K562 (cell line): Measurements from ENCODE around the gene PLXNB3. TPM values are rescaled to one million over a fixed set of nuclear protein-coding genes. Genes with fewer than 3 reads are reported as not detected.

Source experiments
- ARID3B ChIP-seq: fragments of 250-450 bp; sonication (Bioruptor Pico); IDR thresholded peaks from 2 replicates; pipeline ENCODE4 v1.4.0; 2020; ENCODE audit warnings: borderline replicate concordance
- BCLAF1 ChIP-seq, 2 experiments: fragments of 450-650 bp in 1 of 2; IDR thresholded peaks; 2 replicates each; pipeline ENCODE4 v1.6.1; 2011 to 2017; ENCODE audit warnings: low read depth in 2 of 2, antibody characterized with exemption in 1 of 2, borderline replicate concordance in 1 of 2, low read length in 1 of 2, mild to moderate bottlenecking in 1 of 2, mixed read lengths in 1 of 2; ENCODE audit not compliant: control insufficient read depth in 1 of 2
- CBFA2T3 ChIP-seq: fragments of 450-650 bp; IDR thresholded peaks from 2 replicates; pipeline ENCODE4 v1.6.1; 2017
- E4F1 ChIP-seq: fragments of 250-450 bp; sonication (Bioruptor Pico); IDR thresholded peaks from 2 replicates; pipeline ENCODE4 v1.5.0; 2021; ENCODE audit warnings: mild to moderate bottlenecking, borderline replicate concordance
- GTF2E2 ChIP-seq: fragments of 200-800 bp; sonication (Bioruptor generic); IDR thresholded peaks from 2 replicates; pipeline ENCODE4 v1.6.1; 2016; ENCODE audit warnings: missing genetic modification characterization, missing compliant biosample characterization
- LARP7 ChIP-seq: fragments of 450-650 bp; IDR thresholded peaks from 2 replicates; pipeline ENCODE4 v1.6.1; 2016
- MAX ChIP-seq: sonication (generic); formaldehyde crosslinking; IDR thresholded peaks from 2 replicates; pipeline ENCODE4 v1.9.0; 2022; ENCODE audit warnings: mild to moderate bottlenecking, missing genetic modification reagents
- SOX6 ChIP-seq: fragments of 450-650 bp; IDR thresholded peaks from 2 replicates; pipeline ENCODE4 v1.6.1; 2014; ENCODE audit warnings: mild to moderate bottlenecking
- TFE3 ChIP-seq: fragments of 450-650 bp; formaldehyde crosslinking; IDR thresholded peaks from 2 replicates; pipeline ENCODE4 v1.4.0; 2020; ENCODE audit warnings: mild to moderate bottlenecking, mixed read lengths
- THRA ChIP-seq: fragments of 450-650 bp; IDR thresholded peaks from 2 replicates; pipeline ENCODE4 v1.6.1; 2017; ENCODE audit warnings: mild to moderate bottlenecking, moderate library complexity
- VEZF1 ChIP-seq: fragments of 200-800 bp; sonication (Bioruptor generic); IDR thresholded peaks from 2 replicates; pipeline ENCODE4 v1.6.1; 2017; ENCODE audit warnings: missing genetic modification characterization, missing compliant biosample characterization
- ZNF197 ChIP-seq: fragments of 200-800 bp; sonication (Bioruptor generic); IDR thresholded peaks from 2 replicates; pipeline ENCODE4 v1.6.1; 2016; ENCODE audit warnings: low read depth, missing genetic modification characterization, missing compliant biosample characterization
- ZNF253 ChIP-seq: fragments of 250-450 bp; sonication (Bioruptor Pico); conservative IDR thresholded peaks from 2 replicates; pipeline ENCODE4 v1.6.1; 2021; ENCODE audit warnings: mild to moderate bottlenecking
- ZNF766 ChIP-seq: fragments of 200-800 bp; sonication (Bioruptor generic); conservative IDR thresholded peaks from 2 replicates; pipeline ENCODE4 v1.6.1; 2016; ENCODE audit warnings: missing genetic modification characterization, missing compliant biosample characterization
- polyA plus RNA-seq, 8 experiments: library from polyadenylated mRNA; depleted of rRNA in 4 of 8; stranded (reverse) in 5 of 8; unstranded in 3 of 8; fragments of >200 nt; fragmentation: Nextera tagmentation in 2 of 8; fragmentation: Illumina TruSeq in 1 of 8; extraction: Ambion mirVana in 2 of 8; extraction: Trizol in 1 of 8; gene quantifications; 2 replicates each; pipeline versions ENCODE4 v1.2.1 to v1.2.3, GENCODE V29; 2011 to 2014; ENCODE audit warnings: inconsistent platforms in 1 of 8, missing spikeins in 1 of 8
- total RNA-seq, 7 experiments: library from RNA; depleted of rRNA in 6 of 7; stranded (reverse); fragments of >200 nt in 6 of 7; fragmentation: Illumina TruSeq in 2 of 7; extraction: Trizol in 2 of 7; gene quantifications; 2 replicates each; pipeline versions ENCODE4 v1.2.1 to v1.2.3, GENCODE V29; 2011 to 2021; ENCODE audit warnings: low replicate concordance in 1 of 7

The PLXNB3 gene
- total and polyA plus RNA-seq, 9 of the 15 experiments (the other 6 are each of a cell fraction or from before 2014, with no cell fraction given) = 0.22 to 2.0 (median 1.4) TPM; not detected in 2

GRCh38 chrX:153791104-153791852, 27.2 kb downstream of the PLXNB3 start (continued):
- TF ChIP-seq ARID3B (CRISPR knock-in tag) (no peak), THRA (no peak), E4F1 (CRISPR knock-in tag) (no peak), VEZF1 (CRISPR knock-in tag) (peak; percentile 31; the same call in 1 of the 2 replicates), BCLAF1 (IDR thresholded peaks at IDR 0.05; ENCODE audit: borderline replicate concordance in 1 of 2, control insufficient read depth in 1 of 2, low read depth in 2 of 2, low read length in 1 of 2) (no peak), ZNF253 (CRISPR knock-in tag) (no peak), LARP7 (no peak), CBFA2T3 (peak; percentile 66), ZNF197 (CRISPR knock-in tag) (no peak), SOX6 (peak; percentile 60; the same call in 1 of the 2 replicates), ZNF766 (0 out of 2 replicates have a peak, but pooled peaks have one; percentile 32), TFE3 (CRISPR knock-in tag) (no peak), MAX (CRISPR knock-in tag) (no peak), GTF2E2 (no peak)
